Breast epithelium (tissue), 3 donors: ENCODE results near the gene NEK10.

ENCODE experiments used
- CTCF ChIP-seq, 3 donors: fragments of 450-650 bp; IDR thresholded peaks; one replicate each; pipeline ENCODE4 v1.5.1; 2016 to 2017; ENCODE audit warnings: antibody characterized with exemption in 3 of 3, mild to moderate bottlenecking in 3 of 3, moderate library complexity in 3 of 3
- POLR2A ChIP-seq: fragments of 450-650 bp; IDR thresholded peaks from one replicate; pipeline ENCODE4 v1.6.1; 2016; ENCODE audit warnings: antibody characterized with exemption, mild to moderate bottlenecking, moderate library complexity
- POLR2AphosphoS5 ChIP-seq, 3 donors: sonication (generic); formaldehyde crosslinking; IDR thresholded peaks; one replicate each; pipeline ENCODE4 v1.6.1; 2017; ENCODE audit warnings: antibody characterized with exemption in 3 of 3

- TF ChIP-seq POLR2AphosphoS5 (IDR thresholded peaks at IDR 0.05) (peak in 1 of 3 donors; percentile 38), POLR2A (no peak), CTCF (IDR thresholded peaks at IDR 0.05) (no peak)
Observed at GRCh38 chr3:27324686-27325085, 44.5 kb downstream of the NEK10 start.
